22Rv1 (cell line): ENCODE results near the gene NGDN.

Experiments
- ZFX ChIP-seq: fragments of 450-650 bp; IDR thresholded peaks from 2 replicates; pipeline ENCODE4 v1.6.1; 2017; ENCODE audit warnings: antibody characterized with exemption, borderline replicate concordance
- TF ChIP-seq, protein P1 (sequence below): fragments of 450-650 bp; IDR thresholded peaks from 2 replicates; pipeline ENCODE4 v1.5.1; 2017; ENCODE audit warnings: mild to moderate bottlenecking

DNA sequence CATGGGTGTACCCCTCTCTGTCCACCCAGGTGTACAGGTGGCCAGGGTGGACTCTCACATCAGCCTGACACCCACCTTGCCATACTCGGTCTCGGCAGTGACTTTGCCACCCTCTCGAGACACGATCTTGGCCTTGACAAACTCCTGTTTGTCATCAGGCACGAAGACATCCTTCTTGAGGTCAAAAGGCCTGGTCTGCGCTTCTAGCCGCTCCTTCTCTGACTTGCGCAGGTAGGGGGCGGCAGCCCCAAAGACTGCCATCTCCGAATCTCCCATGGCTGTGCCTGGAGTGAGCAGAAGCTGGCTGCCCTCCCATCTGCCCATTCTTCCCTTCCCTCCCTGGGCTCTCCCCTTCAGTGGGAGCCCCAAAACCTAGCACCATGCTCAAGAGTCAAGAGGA, 36.0 kb upstream of the NGDN start:
- TF ChIP-seq, protein P1, sequence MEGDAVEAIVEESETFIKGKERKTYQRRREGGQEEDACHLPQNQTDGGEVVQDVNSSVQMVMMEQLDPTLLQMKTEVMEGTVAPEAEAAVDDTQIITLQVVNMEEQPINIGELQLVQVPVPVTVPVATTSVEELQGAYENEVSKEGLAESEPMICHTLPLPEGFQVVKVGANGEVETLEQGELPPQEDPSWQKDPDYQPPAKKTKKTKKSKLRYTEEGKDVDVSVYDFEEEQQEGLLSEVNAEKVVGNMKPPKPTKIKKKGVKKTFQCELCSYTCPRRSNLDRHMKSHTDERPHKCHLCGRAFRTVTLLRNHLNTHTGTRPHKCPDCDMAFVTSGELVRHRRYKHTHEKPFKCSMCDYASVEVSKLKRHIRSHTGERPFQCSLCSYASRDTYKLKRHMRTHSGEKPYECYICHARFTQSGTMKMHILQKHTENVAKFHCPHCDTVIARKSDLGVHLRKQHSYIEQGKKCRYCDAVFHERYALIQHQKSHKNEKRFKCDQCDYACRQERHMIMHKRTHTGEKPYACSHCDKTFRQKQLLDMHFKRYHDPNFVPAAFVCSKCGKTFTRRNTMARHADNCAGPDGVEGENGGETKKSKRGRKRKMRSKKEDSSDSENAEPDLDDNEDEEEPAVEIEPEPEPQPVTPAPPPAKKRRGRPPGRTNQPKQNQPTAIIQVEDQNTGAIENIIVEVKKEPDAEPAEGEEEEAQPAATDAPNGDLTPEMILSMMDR: no peak
- TF ChIP-seq ZFX: no peak
